HTR-8/SVneo (cell line): Measurements from ENCODE around the gene MIS18BP1.
"Not testable (repeated sequence)": the region's sequence is repeated elsewhere in the genome, so short reads cannot be mapped to it uniquely, and the experiment has no call there.

ENCODE experiments used
- DNase-seq: peaks from one replicate; pipeline ENCODE4 v3.0.0; 2011; ENCODE audit warnings: low spot score, mixed read lengths; ENCODE audit not compliant: insufficient read length
- FAIRE-seq: peaks from 2 replicates; lab custom pipeline; 2011; peaks lifted over from hg19 to GRCh38; lab: Jason Lieb, UNC

MIS18BP1 gene

GRCh38 chr14:45247427-45247826 is 5.6 kb downstream of the MIS18BP1 start:
- FAIRE-seq: no peak
- DNase-seq: no peak

- FAIRE-seq (no peak), DNase-seq (no peak)
These were observed 6.3 kb downstream of the MIS18BP1 start for GRCh38 chr14:45246691-45247090.

- DNase-seq (no peak), FAIRE-seq (no peak)
These were observed 6.9 kb downstream of the MIS18BP1 start for GRCh38 chr14:45246151-45246550.

GRCh38 chr14:45242706-45243105 is 10.3 kb downstream of the MIS18BP1 start:
- no peak for DNase-seq
- no peak for FAIRE-seq

GRCh38 chr14:45238988-45239387 is 14.0 kb downstream of the MIS18BP1 start:
- DNase-seq (no peak), FAIRE-seq (no peak)

GRCh38 chr14:45227566-45227965 is 25.4 kb downstream of the MIS18BP1 start:
- FAIRE-seq (no peak), DNase-seq (no peak)

GRCh38 chr14:45222485-45223262 is 30.3 kb downstream of the MIS18BP1 start:
- DNase-seq: no peak
- FAIRE-seq: no peak

- FAIRE-seq, DNase-seq: not testable (repeated sequence)
These were observed 38.7 kb downstream of the MIS18BP1 start for GRCh38 chr14:45214341-45214740.

- DNase-seq, FAIRE-seq: not testable (repeated sequence)
These were observed 39.3 kb downstream of the MIS18BP1 start for GRCh38 chr14:45213716-45214115.

GRCh38 chr14:45212231-45212630 is 40.8 kb downstream of the MIS18BP1 start:
- no peak for FAIRE-seq

GRCh38 chr14:45211295-45211694 is 41.7 kb downstream of the MIS18BP1 start:
- FAIRE-seq: no peak
- no peak for DNase-seq

More at GRCh38 chr14:45212231-45212630, 40.8 kb downstream of the MIS18BP1 start:
- DNase-seq: no peak

GRCh38 chr14:45210159-45210558 is 42.8 kb downstream of the MIS18BP1 start:
- DNase-seq (no peak), FAIRE-seq (no peak)

GRCh38 chr14:45204241-45204640 is 48.8 kb downstream of the MIS18BP1 start:
- no peak for FAIRE-seq
- DNase-seq: no peak

GRCh38 chr14:45201905-45202304 is 51.1 kb downstream of the MIS18BP1 start:
- no peak for FAIRE-seq
- peak; percentile 3 for DNase-seq

- FAIRE-seq (no peak), DNase-seq (no peak)
These were observed 53.8 kb downstream of the MIS18BP1 start for GRCh38 chr14:45199230-45199629.

- FAIRE-seq: no peak
- no peak for DNase-seq
These were observed 54.5 kb downstream of the MIS18BP1 start for GRCh38 chr14:45198551-45198950.

GRCh38 chr14:45194964-45195363 is 58.0 kb downstream of the MIS18BP1 start:
- no peak for DNase-seq

GRCh38 chr14:45185100-45185814 is 67.7 kb downstream of the MIS18BP1 start:
- DNase-seq (no peak), FAIRE-seq (no peak)

More at GRCh38 chr14:45194964-45195363, 58.0 kb downstream of the MIS18BP1 start:
- no peak for FAIRE-seq

GRCh38 chr14:45181806-45182205 is 71.2 kb downstream of the MIS18BP1 start:
- no peak for FAIRE-seq
- no peak for DNase-seq

GRCh38 chr14:45181329-45181728 is 71.7 kb downstream of the MIS18BP1 start:
- DNase-seq (no peak), FAIRE-seq (no peak)

- FAIRE-seq (no peak), DNase-seq (peak; percentile 42)
These were observed 75.9 kb downstream of the MIS18BP1 start for GRCh38 chr14:45177076-45177475.
